Right lobe of liver (tissue), 4 donors: ENCODE measurements around the gene STX1A.

Source experiments
- POLR2A ChIP-seq: fragments of 450-650 bp; IDR thresholded peaks from one replicate; pipeline ENCODE4 v1.6.1; 2017; ENCODE audit warnings: antibody characterized with exemption, mild to moderate bottlenecking
- TF ChIP-seq, protein P1 (sequence below), 4 donors: fragments of 200-600 bp in 3 of 4; fragments of 450-650 bp in 1 of 4; IDR thresholded peaks; one replicate each; pipeline versions ENCODE4 v1.5.1 to v1.8.0; 2016 to 2022; ENCODE audit warnings: antibody characterized with exemption in 4 of 4, mild to moderate bottlenecking in 2 of 4
- donor health status: DM: no; HTN: no; CAD: no.
- donor health status: DM: no; HTN: no; CAD: no.
- donor health status: DM: no; HTN: yes; CAD: no.

DNA sequence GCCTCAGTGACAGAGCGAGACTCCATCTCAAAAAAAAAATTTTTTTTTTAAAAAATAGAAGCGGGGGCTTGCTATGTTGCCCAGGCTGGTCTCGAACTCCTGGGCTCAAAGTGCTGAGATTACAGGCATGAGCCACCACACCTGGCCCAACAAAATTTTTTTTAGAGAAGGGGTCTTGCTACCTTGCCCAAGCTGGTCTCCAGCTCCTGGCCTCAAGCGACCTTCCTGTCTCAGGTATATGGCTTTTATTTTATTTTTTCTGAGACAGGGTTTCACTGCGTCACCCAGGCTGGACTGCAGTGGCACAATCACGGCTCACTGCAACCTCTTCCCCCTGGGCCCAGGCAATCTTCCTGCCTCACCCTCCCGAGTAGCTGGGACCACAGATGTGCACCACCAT is 20.7 kb upstream of the STX1A start:
- TF ChIP-seq, protein P1, sequence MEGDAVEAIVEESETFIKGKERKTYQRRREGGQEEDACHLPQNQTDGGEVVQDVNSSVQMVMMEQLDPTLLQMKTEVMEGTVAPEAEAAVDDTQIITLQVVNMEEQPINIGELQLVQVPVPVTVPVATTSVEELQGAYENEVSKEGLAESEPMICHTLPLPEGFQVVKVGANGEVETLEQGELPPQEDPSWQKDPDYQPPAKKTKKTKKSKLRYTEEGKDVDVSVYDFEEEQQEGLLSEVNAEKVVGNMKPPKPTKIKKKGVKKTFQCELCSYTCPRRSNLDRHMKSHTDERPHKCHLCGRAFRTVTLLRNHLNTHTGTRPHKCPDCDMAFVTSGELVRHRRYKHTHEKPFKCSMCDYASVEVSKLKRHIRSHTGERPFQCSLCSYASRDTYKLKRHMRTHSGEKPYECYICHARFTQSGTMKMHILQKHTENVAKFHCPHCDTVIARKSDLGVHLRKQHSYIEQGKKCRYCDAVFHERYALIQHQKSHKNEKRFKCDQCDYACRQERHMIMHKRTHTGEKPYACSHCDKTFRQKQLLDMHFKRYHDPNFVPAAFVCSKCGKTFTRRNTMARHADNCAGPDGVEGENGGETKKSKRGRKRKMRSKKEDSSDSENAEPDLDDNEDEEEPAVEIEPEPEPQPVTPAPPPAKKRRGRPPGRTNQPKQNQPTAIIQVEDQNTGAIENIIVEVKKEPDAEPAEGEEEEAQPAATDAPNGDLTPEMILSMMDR (IDR thresholded peaks at IDR 0.05) = no peak
- TF ChIP-seq POLR2A = no peak
